ENCODE measurements around the gene FAT4. TPM values are rescaled to one million over a fixed set of nuclear protein-coding genes. Genes with fewer than 3 reads are reported as not detected.

Gene FAT4
- total and polyA plus RNA-seq, 4 donors, result 1.1 to 105 (median 10.3) TPM

DNA sequence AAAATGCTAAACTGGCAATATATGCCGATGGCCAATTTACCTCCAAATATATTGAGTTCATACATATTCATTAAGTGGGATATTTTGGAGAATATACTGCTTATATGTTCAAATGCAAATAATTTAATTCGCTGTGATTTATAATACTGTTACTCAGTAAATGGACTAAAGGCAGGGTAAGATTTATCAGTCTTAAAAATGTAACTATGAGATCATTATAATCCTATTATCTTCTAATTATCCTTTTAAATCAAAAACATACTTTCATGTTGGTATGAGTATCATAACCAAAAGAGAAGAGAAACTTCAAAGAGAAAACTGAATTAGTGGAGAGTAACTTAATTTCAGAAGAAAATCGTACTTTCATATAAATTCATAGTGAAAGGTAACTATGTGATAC, 44.6 kb downstream of the FAT4 start:
- ATAC-seq (ENCODE audit: insufficient read depth, low FRiP score) (no peak), DNase-seq (no peak)
- 94% methylated on average over 3 of the region's 3 CpGs for WGBS, 2 donors
- Histone ChIP-seq H3K27ac (ENCODE audit: low read depth in 1 of 2, low read length in 1 of 2) (no peak overlapping the region), H3K9ac (ENCODE audit: insufficient read depth in 1 of 2, low read length in 2 of 2) (no peak overlapping the region), H3K4me1 (ENCODE audit: control insufficient read depth in 5 of 5, insufficient read depth in 5 of 5, low read length in 5 of 5) (no peaks in the 10 kb centered on the region), H3K27me3 (ENCODE audit: control insufficient read depth in 3 of 3, insufficient read depth in 3 of 3, low read length in 2 of 3) (no peaks in the 10 kb centered on the region), H3K36me3 (ENCODE audit: control insufficient read depth in 4 of 4, insufficient read depth in 4 of 4, low read length in 4 of 4) (peaks cover 0 to 4% (median 0%) of the 10 kb centered on the region in 4 donors), H3K4me3 (no peak overlapping the region), H3K9me3 (ENCODE audit: control insufficient read depth in 4 of 4, insufficient read depth in 3 of 4, low read length in 3 of 4) (no peaks in the 10 kb centered on the region)
- TF ChIP-seq, protein P1, sequence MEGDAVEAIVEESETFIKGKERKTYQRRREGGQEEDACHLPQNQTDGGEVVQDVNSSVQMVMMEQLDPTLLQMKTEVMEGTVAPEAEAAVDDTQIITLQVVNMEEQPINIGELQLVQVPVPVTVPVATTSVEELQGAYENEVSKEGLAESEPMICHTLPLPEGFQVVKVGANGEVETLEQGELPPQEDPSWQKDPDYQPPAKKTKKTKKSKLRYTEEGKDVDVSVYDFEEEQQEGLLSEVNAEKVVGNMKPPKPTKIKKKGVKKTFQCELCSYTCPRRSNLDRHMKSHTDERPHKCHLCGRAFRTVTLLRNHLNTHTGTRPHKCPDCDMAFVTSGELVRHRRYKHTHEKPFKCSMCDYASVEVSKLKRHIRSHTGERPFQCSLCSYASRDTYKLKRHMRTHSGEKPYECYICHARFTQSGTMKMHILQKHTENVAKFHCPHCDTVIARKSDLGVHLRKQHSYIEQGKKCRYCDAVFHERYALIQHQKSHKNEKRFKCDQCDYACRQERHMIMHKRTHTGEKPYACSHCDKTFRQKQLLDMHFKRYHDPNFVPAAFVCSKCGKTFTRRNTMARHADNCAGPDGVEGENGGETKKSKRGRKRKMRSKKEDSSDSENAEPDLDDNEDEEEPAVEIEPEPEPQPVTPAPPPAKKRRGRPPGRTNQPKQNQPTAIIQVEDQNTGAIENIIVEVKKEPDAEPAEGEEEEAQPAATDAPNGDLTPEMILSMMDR (IDR thresholded peaks at IDR 0.05; ENCODE audit: control extremely low read depth, extremely low read depth), result no peak

DNA sequence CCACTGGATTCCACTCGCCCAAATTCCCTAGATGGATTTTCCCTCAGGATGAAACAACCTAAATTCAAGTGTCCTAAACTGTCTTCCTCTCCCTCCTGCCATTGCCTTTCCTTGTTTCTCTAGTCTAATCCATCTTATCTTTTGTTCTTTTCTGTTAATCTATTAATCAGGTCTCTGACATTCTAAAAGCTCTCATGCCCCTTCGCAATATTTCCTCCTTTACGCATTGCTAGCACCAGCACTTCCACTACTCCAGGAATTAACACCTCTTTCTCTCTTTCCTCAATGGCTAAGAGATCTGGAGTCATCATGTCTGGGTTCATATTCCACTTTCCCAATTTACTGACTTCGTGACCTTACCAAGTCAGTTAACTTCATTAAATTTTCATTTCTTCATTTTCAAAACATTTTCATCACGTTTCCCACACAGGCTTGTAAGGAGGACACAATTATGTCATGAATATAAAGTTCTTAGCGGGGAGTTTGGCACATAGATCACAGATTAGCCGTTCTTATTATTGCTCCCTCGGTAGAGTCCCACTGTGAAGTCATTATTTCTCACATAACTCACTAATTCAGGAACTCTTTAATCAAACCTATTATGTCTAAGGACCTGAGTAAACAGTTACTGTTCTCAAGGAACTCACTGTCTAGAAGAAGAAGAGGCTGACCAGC, 45.3 kb downstream of the FAT4 start:
- 67 to 86% methylated on average over 8 of the region's 8 CpGs for WGBS, 2 donors
- TF ChIP-seq, protein P1 (IDR thresholded peaks at IDR 0.05; ENCODE audit: control extremely low read depth, extremely low read depth), result no peak
- peaks cover 0 to 7% (median 2%) of the 10 kb centered on the region in 4 donors for H3K36me3 ChIP-seq (ENCODE audit: control insufficient read depth in 4 of 4, insufficient read depth in 4 of 4, low read length in 4 of 4)
- no peaks in the 10 kb centered on the region for H3K27me3 ChIP-seq (ENCODE audit: control insufficient read depth in 3 of 3, insufficient read depth in 3 of 3, low read length in 2 of 3)
- no peak for ATAC-seq (ENCODE audit: insufficient read depth, low FRiP score)
- H3K4me1 ChIP-seq (ENCODE audit: control insufficient read depth in 5 of 5, insufficient read depth in 5 of 5, low read length in 5 of 5), result no peaks in the 10 kb centered on the region
- H3K9ac ChIP-seq (ENCODE audit: insufficient read depth in 1 of 2, low read length in 2 of 2), result no peak overlapping the region
- no peaks in the 10 kb centered on the region for H3K9me3 ChIP-seq (ENCODE audit: control insufficient read depth in 4 of 4, insufficient read depth in 3 of 4, low read length in 3 of 4)
- DNase-seq, result no peak
- H3K4me3 ChIP-seq, result no peak overlapping the region
- H3K27ac ChIP-seq (ENCODE audit: low read depth in 1 of 2, low read length in 1 of 2), result no peak overlapping the region

DNA sequence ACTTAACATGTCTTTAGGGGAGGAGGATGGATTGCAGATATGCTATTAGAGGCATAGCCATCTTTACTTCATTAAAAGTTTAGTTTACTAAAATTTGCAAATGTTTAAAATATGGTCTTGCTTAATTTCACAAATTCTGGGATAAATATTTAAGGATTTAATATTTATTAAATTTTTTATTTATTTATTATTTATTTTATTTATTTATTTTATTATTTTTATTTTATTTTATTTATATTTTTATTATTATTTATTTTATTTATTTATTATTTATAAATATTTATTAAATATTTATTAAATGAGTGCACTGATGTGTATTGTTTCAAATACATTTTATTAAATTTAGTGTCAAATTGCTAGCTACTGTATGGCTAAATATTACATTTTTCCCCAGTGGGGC, 46.0 kb downstream of the FAT4 start:
- Histone ChIP-seq H3K27ac (ENCODE audit: low read depth in 1 of 2, low read length in 1 of 2) (no peak overlapping the region), H3K4me1 (ENCODE audit: control insufficient read depth in 5 of 5, insufficient read depth in 5 of 5, low read length in 5 of 5) (no peaks in the 10 kb centered on the region), H3K9me3 (ENCODE audit: control insufficient read depth in 4 of 4, insufficient read depth in 3 of 4, low read length in 3 of 4) (no peaks in the 10 kb centered on the region), H3K36me3 (ENCODE audit: control insufficient read depth in 4 of 4, insufficient read depth in 4 of 4, low read length in 4 of 4) (peaks cover 0 to 7% (median 2%) of the 10 kb centered on the region in 4 donors), H3K27me3 (ENCODE audit: control insufficient read depth in 3 of 3, insufficient read depth in 3 of 3, low read length in 2 of 3) (no peaks in the 10 kb centered on the region), H3K9ac (ENCODE audit: insufficient read depth in 1 of 2, low read length in 2 of 2) (no peak overlapping the region), H3K4me3 (no peak overlapping the region)
- DNase-seq, result no peak
- no peak for ATAC-seq (ENCODE audit: insufficient read depth, low FRiP score)
- TF ChIP-seq, protein P1 (IDR thresholded peaks at IDR 0.05; ENCODE audit: control extremely low read depth, extremely low read depth), result no peak

Small RNA genes lying within 50 kb of the gene (small RNA-seq; reads per million reads assigned to genes)
- gene RF00019 (ENCODE audit: low replicate concordance), result not detected
